Testis (tissue), 3 donors: ENCODE measurements around the gene MORN4. TPM values are rescaled to one million over a fixed set of nuclear protein-coding genes. Genes with fewer than 3 reads are reported as not detected.

Source experiments
- DNase-seq: peaks from one replicate; pipeline ENCODE4 v3.0.0-alpha.2; 2019
- H3K27ac ChIP-seq, 2 donors: fragments of 200-600 bp; sonication (generic); one replicate each; pipeline ENCODE4 v1.5.1; 2019
- H3K27me3 ChIP-seq: fragments of 200-600 bp; sonication (generic); one replicate; pipeline ENCODE4 v1.5.1; 2019
- H3K36me3 ChIP-seq: fragments of 200-600 bp; sonication (generic); one replicate; pipeline ENCODE4 v1.5.1; 2017; ENCODE audit warnings: low read depth; ENCODE audit errors: missing control alignments
- H3K4me1 ChIP-seq: fragments of 200-600 bp; sonication (generic); one replicate; pipeline ENCODE4 v1.5.1; 2019
- H3K4me3 ChIP-seq, 2 donors: fragments of 200-600 bp; sonication (generic); one replicate each; pipeline ENCODE4 v1.5.1; 2017 to 2019
- H3K9me3 ChIP-seq: fragments of 200-600 bp; sonication (generic); one replicate; pipeline ENCODE4 v1.5.1; 2017
- POLR2A ChIP-seq: fragments of 450-650 bp; IDR thresholded peaks from one replicate; pipeline ENCODE4 v1.6.1; 2017; ENCODE audit warnings: antibody characterized with exemption, mild to moderate bottlenecking, moderate library complexity
- WGBS, 2 donors: methylation state at CpG; one replicate each; pipeline ENCODE4 v1.1.5; 2018; 5-methylcytosine and 5-hydroxymethylcytosine counted together
- intact Hi-C: fragments of 100-400 bp; cut with DNase I; formaldehyde crosslinking; loops from one replicate; pipeline ENCODE4 v1.15.1; 2023; ENCODE audit warnings: low total_unique reads
- polyA plus RNA-seq: library from polyadenylated mRNA; stranded (reverse); fragments of 350-450 nt; fragmentation: Illumina TruSeq; extraction: RNeasy Lipid Tissue Mini Kit (QIAGEN cat#74804); gene quantifications from one replicate; pipeline ENCODE4 v1.2.3, GENCODE V29; 2014; ENCODE audit warnings: low read depth, low replicate concordance; ENCODE audit not compliant: insufficient read depth
- total RNA-seq, 2 donors: library from RNA; depleted of rRNA; stranded (reverse); fragments of >200 nt; gene quantifications; one replicate each; pipeline ENCODE4 v1.2.3, GENCODE V29; 2016
- TF ChIP-seq, protein P1 (sequence below), 3 experiments: fragments of 450-650 bp in 2 of 3; fragments of 200-600 bp in 1 of 3; sonication (generic) in 1 of 3; IDR thresholded peaks; one replicate each; pipeline ENCODE4 v1.5.1; 2016 to 2019; ENCODE audit warnings: antibody characterized with exemption in 3 of 3, mild to moderate bottlenecking in 2 of 3, moderate library complexity in 1 of 3

Gene MORN4
- total and polyA plus RNA-seq, 3 donors from 2014 or later: 7.1 to 23.3 (median 7.5) TPM

DNA sequence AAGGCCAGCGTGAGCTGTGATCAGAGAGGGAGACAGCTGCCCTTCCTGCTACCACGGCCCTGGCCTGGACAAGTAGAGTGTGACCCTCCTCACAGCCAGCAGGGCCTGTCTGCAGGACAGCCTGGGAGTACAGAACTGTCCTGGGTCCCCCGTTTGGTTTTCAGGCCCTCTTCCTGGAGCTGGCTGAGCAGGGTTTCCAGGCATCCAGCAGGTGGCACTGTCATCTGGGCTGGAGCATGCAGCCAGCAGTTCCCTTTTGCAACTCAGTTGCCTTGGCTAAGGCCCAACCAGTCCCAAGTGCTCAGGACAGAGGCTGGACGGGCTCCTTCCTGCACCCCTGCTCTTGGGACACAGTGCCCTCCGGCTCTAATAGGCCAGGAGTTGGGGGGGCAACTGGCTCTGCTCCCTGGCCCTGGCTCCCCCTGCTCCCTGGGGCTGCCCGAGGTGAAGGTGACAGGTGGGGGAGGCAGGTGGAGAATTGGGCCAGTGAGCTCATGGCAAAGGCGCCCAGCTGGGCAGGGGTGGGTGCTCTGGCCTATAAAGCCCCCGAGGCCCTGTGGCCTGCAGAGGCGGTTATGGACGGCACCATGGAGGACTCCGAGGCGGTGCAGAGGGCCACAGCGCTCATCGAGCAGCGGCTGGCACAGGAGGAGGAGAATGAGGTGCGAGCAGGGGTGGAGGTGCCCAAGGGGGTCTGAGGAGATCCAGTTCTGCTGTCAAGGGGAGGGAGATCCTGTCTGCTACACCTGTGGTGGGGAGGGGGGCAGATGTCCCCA, 60.9 kb downstream of the MORN4 start, which contains the start of gene ANKRD2:
Gene ANKRD2, plus strand, starts transcription at position 566 of the 776 bp plus-strand sequence. Its CDS starts 10 bp downstream, at position 576.
- TF ChIP-seq POLR2A: no peak
- TF ChIP-seq, protein P1, sequence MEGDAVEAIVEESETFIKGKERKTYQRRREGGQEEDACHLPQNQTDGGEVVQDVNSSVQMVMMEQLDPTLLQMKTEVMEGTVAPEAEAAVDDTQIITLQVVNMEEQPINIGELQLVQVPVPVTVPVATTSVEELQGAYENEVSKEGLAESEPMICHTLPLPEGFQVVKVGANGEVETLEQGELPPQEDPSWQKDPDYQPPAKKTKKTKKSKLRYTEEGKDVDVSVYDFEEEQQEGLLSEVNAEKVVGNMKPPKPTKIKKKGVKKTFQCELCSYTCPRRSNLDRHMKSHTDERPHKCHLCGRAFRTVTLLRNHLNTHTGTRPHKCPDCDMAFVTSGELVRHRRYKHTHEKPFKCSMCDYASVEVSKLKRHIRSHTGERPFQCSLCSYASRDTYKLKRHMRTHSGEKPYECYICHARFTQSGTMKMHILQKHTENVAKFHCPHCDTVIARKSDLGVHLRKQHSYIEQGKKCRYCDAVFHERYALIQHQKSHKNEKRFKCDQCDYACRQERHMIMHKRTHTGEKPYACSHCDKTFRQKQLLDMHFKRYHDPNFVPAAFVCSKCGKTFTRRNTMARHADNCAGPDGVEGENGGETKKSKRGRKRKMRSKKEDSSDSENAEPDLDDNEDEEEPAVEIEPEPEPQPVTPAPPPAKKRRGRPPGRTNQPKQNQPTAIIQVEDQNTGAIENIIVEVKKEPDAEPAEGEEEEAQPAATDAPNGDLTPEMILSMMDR (IDR thresholded peaks at IDR 0.05): peak; percentile 51 to 81 (median 77)

DNA sequence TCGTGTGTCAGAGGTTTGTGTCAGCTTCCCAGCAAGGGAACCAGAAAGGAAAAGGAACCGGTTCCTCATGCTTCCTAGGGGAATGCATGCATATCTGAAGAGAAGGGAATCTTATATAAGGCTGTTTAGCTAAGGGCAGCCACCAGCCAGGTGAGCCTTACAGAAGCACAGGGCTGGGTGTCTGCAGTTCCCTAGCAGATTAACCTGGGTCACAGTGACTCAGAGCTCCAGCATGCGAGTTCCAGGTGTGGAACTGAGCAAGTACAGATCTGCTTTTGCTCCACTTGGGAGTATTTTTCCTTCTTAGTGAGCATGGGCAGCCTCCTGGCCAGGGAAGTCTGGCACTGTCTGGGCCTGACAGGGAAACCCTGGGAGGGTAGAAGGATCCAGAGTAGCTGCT, 61.7 kb downstream of the MORN4 start:
- Histone ChIP-seq H3K27ac (no peak overlapping the region), H3K9me3 (no peaks in the 10 kb centered on the region), H3K36me3 (no peaks in the 10 kb centered on the region), H3K27me3 (no peaks in the 10 kb centered on the region), H3K4me1 (peaks cover 3% of the 10 kb centered on the region), H3K4me3 (no peak overlapping the region)
- WGBS, 2 donors: 88 to 90% methylated on average over 3 of the region's 3 CpGs
- no peak for TF ChIP-seq POLR2A
- TF ChIP-seq, protein P1 (IDR thresholded peaks at IDR 0.05): no peak
- DNase-seq: no peak
- intact Hi-C loops: no loop called here

More for the DNA sequence above, 60.9 kb downstream of the MORN4 start, which contains the start of gene ANKRD2:
- H3K4me3 ChIP-seq: no peak within 1 kb of the TSS
- no peaks in the 10 kb centered on the region for H3K36me3 ChIP-seq
- 71 to 86% methylated on average over 10 to 16 of the region's 16 CpGs for WGBS, 2 donors
- intact Hi-C loops: no loop called here
- peaks cover 3% of the 10 kb centered on the region for H3K4me1 ChIP-seq
- H3K27ac ChIP-seq: no peak within 1 kb of the TSS
- H3K9me3 ChIP-seq: no peaks in the 10 kb centered on the region
- no peaks in the 10 kb centered on the region for H3K27me3 ChIP-seq
- DNase-seq: peak; percentile 84

DNA sequence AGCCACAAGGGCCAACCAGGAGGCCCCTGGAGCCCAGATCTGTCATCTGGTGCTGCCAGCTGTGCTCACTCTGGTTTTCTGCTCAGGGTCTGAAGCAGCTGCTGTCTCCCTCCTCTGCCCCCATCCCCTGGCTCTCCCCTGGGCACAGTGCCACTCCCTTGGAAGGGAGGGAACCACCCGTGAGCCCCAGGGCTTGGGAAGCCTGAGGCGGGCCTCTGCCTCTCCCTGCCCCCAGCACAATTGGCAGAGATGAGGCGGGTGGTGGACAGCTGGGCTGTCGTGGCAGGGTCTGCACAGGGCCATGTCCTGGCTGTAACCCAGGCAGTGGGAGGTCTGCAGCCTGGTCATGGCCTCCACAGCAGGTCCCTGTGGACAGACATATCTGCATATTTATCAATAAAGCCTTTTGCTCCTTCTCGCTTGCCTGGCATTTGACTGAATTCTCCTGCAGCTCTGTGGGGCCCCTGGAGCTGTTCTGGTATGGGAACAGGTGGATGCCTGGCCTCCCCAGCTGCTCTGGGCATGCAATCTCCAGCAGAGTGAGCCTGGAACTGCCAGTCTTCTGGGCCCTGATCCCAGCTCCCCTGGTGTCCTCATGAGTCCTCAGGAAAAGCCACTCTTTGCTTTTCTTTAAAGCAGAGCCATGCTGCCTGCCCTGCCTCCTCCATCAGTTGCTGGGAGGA, 62.4 kb downstream of the MORN4 start:
- Histone ChIP-seq H3K4me3 (no peak overlapping the region), H3K27me3 (no peaks in the 10 kb centered on the region), H3K9me3 (no peaks in the 10 kb centered on the region), H3K27ac (no peak overlapping the region), H3K4me1 (peaks cover 3% of the 10 kb centered on the region), H3K36me3 (no peaks in the 10 kb centered on the region)
- TF ChIP-seq POLR2A: no peak
- TF ChIP-seq, protein P1 (IDR thresholded peaks at IDR 0.05): no peak
- 50% methylated on average over 5 of the region's 5 CpGs; no CpG with 5 or more reads in 1 of the 2 donors for WGBS, 2 donors
- intact Hi-C loops: no loop called here
- no peak for DNase-seq

DNA sequence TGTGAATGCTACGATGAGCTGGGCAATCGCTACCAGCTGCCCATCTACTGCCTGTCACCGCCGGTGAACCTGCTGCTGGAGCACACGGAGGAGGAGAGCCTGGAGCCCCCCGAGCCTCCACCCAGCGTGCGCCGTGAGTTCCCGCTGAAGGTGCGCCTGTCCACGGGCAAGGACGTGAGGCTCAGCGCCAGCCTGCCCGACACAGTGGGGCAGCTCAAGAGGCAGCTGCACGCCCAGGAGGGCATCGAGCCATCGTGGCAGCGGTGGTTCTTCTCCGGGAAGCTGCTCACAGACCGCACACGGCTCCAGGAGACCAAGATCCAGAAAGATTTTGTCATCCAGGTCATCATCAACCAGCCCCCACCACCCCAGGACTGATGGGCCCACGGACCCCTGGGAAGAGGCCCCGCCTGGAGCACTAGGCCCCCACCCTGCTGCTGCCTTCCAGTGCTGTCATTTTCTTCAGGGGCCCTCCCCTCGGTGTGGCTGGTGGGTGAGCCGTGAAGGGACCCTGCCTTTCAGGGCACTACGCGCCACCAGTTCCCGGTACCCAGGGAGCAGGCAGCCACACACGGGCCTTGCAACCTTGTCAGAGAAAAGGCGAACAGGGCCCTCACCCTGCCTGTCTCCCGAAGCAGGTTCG, 63.0 kb downstream of the MORN4 start:
- WGBS, 2 donors: 90 to 99% methylated on average over 10 to 33 of the region's 33 CpGs
- Histone ChIP-seq H3K9me3 (no peaks in the 10 kb centered on the region), H3K27ac (no peak overlapping the region), H3K4me3 (no peak overlapping the region), H3K36me3 (no peaks in the 10 kb centered on the region), H3K27me3 (no peaks in the 10 kb centered on the region), H3K4me1 (peaks cover 3% of the 10 kb centered on the region)
- intact Hi-C loops: no loop called here
- DNase-seq: no peak
- no peak for TF ChIP-seq POLR2A
- TF ChIP-seq, protein P1 (IDR thresholded peaks at IDR 0.05): no peak
